SK-N-SH (cell line): ENCODE data around the gene KREMEN2. TPM values are rescaled to one million over a fixed set of nuclear protein-coding genes. Genes with fewer than 3 reads are reported as not detected.

Source experiments
- CTCF ChIA-PET: fragments of 300-600, 350-600 bp; formaldehyde crosslinking; extraction: SDS; loops from one replicate; lab custom pipeline; 2021; lab: Yijun Ruan, JAX
- POLR2A ChIA-PET: fragments of 350-600 bp; sonication (Branson Sonifier 250); formaldehyde crosslinking; extraction: SDS; loops from one replicate; lab custom pipeline; 2020; ENCODE audit warnings: antibody characterized with exemption, inconsistent platforms; lab: Yijun Ruan, JAX
- DNase-seq: peaks from one replicate; pipeline ENCODE4 v3.0.0; 2012
- H2AFZ ChIP-seq: fragments of 200-600 bp; sonication (generic); 2 replicates; pipeline ENCODE4 v1.8.1; 2016; ENCODE audit warnings: antibody characterized with exemption, mild to moderate bottlenecking, low read depth
- H3F3A ChIP-seq: fragments of 200-600 bp; sonication (generic); replicated peaks from 2 replicates; pipeline ENCODE3; 2016; ENCODE audit warnings: antibody characterized with exemption, mild to moderate bottlenecking; ENCODE audit not compliant: insufficient read depth
- H3K27ac ChIP-seq, 2 experiments: fragments of 200-500 bp in 1 of 2; fragments of 200-600 bp in 1 of 2; sonication (Bioruptor generic) in 1 of 2; sonication (generic), shearing (Covaris generic) in 1 of 2; 2 replicates each; pipeline versions ENCODE4 v1.5.1 to v1.6.1; 2014 to 2016; ENCODE audit warnings: low read depth in 2 of 2, inconsistent platforms in 1 of 2, low read length in 1 of 2, mild to moderate bottlenecking in 1 of 2, mixed read lengths in 1 of 2
- H3K27me3 ChIP-seq: fragments of 200-600 bp; sonication (generic), shearing (Covaris generic); 2 replicates; pipeline ENCODE4 v1.6.1; 2016; ENCODE audit warnings: mixed run types; ENCODE audit not compliant: insufficient read depth
- H3K36me3 ChIP-seq, 2 experiments: fragments of 200-500 bp in 1 of 2; fragments of 200-600 bp in 1 of 2; sonication (Bioruptor generic) in 1 of 2; sonication (generic) in 1 of 2; replicated peaks in 1 of 2; 2 replicates each; pipeline versions ENCODE3 to v1.5.1; 2014 to 2016; ENCODE audit warnings: low read length in 1 of 2, mild to moderate bottlenecking in 1 of 2; ENCODE audit not compliant: insufficient read depth in 2 of 2, control insufficient read depth in 1 of 2
- H3K4me1 ChIP-seq, 2 experiments: fragments of 200-500 bp in 1 of 2; fragments of 200-600 bp in 1 of 2; sonication (Bioruptor generic) in 1 of 2; sonication (generic), shearing (Covaris generic) in 1 of 2; 2 replicates each; pipeline versions ENCODE4 v1.5.1 to v1.6.1; 2014 to 2016; ENCODE audit warnings: low read depth in 1 of 2, low read length in 1 of 2, mixed run types in 1 of 2; ENCODE audit not compliant: insufficient read depth in 2 of 2, control insufficient read depth in 1 of 2
- H3K4me2 ChIP-seq: fragments of 200-600 bp; sonication (generic), shearing (Covaris generic); 2 replicates; pipeline ENCODE4 v1.6.1; 2017; ENCODE audit warnings: mixed run types
- H3K4me3 ChIP-seq, 2 experiments: fragments of 200-500 bp in 1 of 2; fragments of 200-600 bp in 1 of 2; sonication (Bioruptor generic) in 1 of 2; sonication (generic), shearing (Covaris generic) in 1 of 2; 2 replicates each; pipeline versions ENCODE4 v1.5.1 to v1.8.1; 2014 to 2016; ENCODE audit warnings: low read depth in 2 of 2, inconsistent platforms in 1 of 2, low read length in 1 of 2, mild to moderate bottlenecking in 1 of 2, mixed read lengths in 1 of 2, moderate library complexity in 1 of 2
- H3K79me2 ChIP-seq: fragments of 200-600 bp; sonication (generic); 2 replicates; pipeline ENCODE4 v1.8.1; 2017; ENCODE audit warnings: mild to moderate bottlenecking; ENCODE audit not compliant: insufficient read depth
- H3K9ac ChIP-seq: fragments of 200-600 bp; sonication (generic); 2 replicates; pipeline ENCODE4 v1.6.1; 2017; ENCODE audit warnings: mixed run types
- H3K9me2 ChIP-seq: fragments of 200-600 bp; sonication (generic); 2 replicates; pipeline ENCODE4 v1.6.1; 2017; ENCODE audit warnings: mixed run types
- H3K9me3 ChIP-seq: fragments of 200-600 bp; sonication (generic); 2 replicates; pipeline ENCODE4 v1.6.1; 2017; ENCODE audit warnings: mixed run types, mild to moderate bottlenecking, moderate library complexity
- H4K20me1 ChIP-seq: fragments of 200-600 bp; sonication (generic); 2 replicates; pipeline ENCODE4 v1.6.1; 2017; ENCODE audit warnings: mild to moderate bottlenecking, mixed run types; ENCODE audit not compliant: insufficient read depth
- CHD2 ChIP-seq: fragments of 150-350 bp; IDR thresholded peaks from 2 replicates; pipeline ENCODE4 v1.6.1; 2018; ENCODE audit warnings: low read length; ENCODE audit not compliant: partially characterized antibody
- ELF1 ChIP-seq: IDR thresholded peaks from 2 replicates; pipeline ENCODE4 v1.4.0; 2012
- EP300 ChIP-seq, 2 experiments: IDR thresholded peaks; 2 replicates each; pipeline versions ENCODE4 v1.4.0 to v1.6.1; 2012; ENCODE audit warnings: borderline replicate concordance in 1 of 2, low read depth in 1 of 2, low read length in 1 of 2
- EZH2phosphoT487 ChIP-seq: fragments of 200-600 bp; sonication (generic); IDR thresholded peaks from 2 replicates; pipeline ENCODE4 v1.6.1; 2017; ENCODE audit warnings: low read depth, mixed run types, mild to moderate bottlenecking, antibody characterized with exemption, moderate library complexity, borderline replicate concordance
- FOXM1 ChIP-seq: IDR thresholded peaks from 2 replicates; pipeline ENCODE4 v1.4.0; 2012; ENCODE audit warnings: low read depth, mild to moderate bottlenecking
- JUND ChIP-seq: IDR thresholded peaks from 2 replicates; pipeline ENCODE4 v1.4.0; 2012
- MEF2A ChIP-seq: IDR thresholded peaks from 2 replicates; pipeline ENCODE4 v1.4.0; 2012; ENCODE audit warnings: low read depth, borderline replicate concordance
- NFIC ChIP-seq: IDR thresholded peaks from 2 replicates; pipeline ENCODE4 v1.4.0; 2012; ENCODE audit warnings: borderline replicate concordance
- RAD21 ChIP-seq: IDR thresholded peaks from 2 replicates; pipeline ENCODE4 v1.6.1; 2012; ENCODE audit warnings: mild to moderate bottlenecking, low read length
- SIN3A ChIP-seq: IDR thresholded peaks from 2 replicates; pipeline ENCODE4 v1.6.1; 2012; ENCODE audit warnings: low read depth, mild to moderate bottlenecking, low read length, moderate library complexity, borderline replicate concordance
- TCF12 ChIP-seq: IDR thresholded peaks from 2 replicates; pipeline ENCODE4 v1.4.0; 2012
- TEAD4 ChIP-seq: IDR thresholded peaks from 2 replicates; pipeline ENCODE4 v1.4.0; 2012; ENCODE audit warnings: mild to moderate bottlenecking, borderline replicate concordance; ENCODE audit not compliant: insufficient read depth
- WGBS: methylation state at CpG from one replicate; pipeline ENCODE4 v1.1.6; 2017; ENCODE audit warnings: low lambda C conversion rate; 5-methylcytosine and 5-hydroxymethylcytosine counted together
- polyA plus RNA-seq, 3 experiments: library from polyadenylated mRNA; depleted of rRNA; stranded (reverse); fragments of >200 nt; gene quantifications; 2 replicates each; pipeline ENCODE4 v1.2.3, GENCODE V29; 2012
- TF ChIP-seq, protein P1 (sequence below): IDR thresholded peaks from 2 replicates; pipeline ENCODE4 v1.4.0; 2012; ENCODE audit warnings: low read depth, borderline replicate concordance
- TF ChIP-seq, protein P2 (sequence below): fragments of 200-600 bp; sonication (generic); IDR thresholded peaks from 2 replicates; pipeline ENCODE4 v1.6.1; 2017; ENCODE audit warnings: antibody characterized with exemption, mild to moderate bottlenecking, moderate library complexity
- TF ChIP-seq, protein P3 (sequence below): IDR thresholded peaks from 2 replicates; pipeline ENCODE4 v1.4.0; 2012; ENCODE audit warnings: low read depth, borderline replicate concordance
- TF ChIP-seq, protein P4 (sequence below): fragments of 150-350 bp; IDR thresholded peaks from 2 replicates; pipeline ENCODE4 v1.6.1; 2016; ENCODE audit warnings: mild to moderate bottlenecking, low read depth, low read length
- TF ChIP-seq, protein P5 (sequence below): IDR thresholded peaks from 2 replicates; pipeline ENCODE4; 2012
- TF ChIP-seq, protein P6 (sequence below): fragments of 150-350 bp; IDR thresholded peaks from 2 replicates; pipeline ENCODE4 v1.6.1; 2017; ENCODE audit warnings: antibody characterized with exemption, low read length, low read depth, borderline replicate concordance

Gene KREMEN2
- polyA plus RNA-seq, 1 of the 3 experiments (the other 2 are of a cell fraction) = 0.77 TPM

DNA sequence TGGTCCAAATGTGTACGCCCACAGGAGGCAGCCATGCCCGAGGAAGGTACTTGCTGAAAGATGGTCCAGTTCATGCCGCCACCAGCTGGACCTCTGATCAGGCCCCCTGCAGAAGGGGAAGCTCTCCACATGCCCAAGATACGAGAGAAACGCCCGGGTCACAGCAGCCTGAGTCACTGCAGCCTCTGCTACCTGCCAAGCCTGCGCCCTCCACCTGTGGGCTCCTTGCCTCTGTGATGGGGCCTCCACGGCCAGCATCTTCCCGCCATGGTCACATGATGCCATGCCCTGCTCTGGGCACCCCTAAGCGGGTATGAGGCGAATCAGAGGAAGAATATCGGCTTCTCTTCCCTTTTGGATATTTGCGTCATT, 13.7 kb upstream of the KREMEN2 start:
- Histone ChIP-seq H3K9me2 (no peaks in the 10 kb centered on the region), H3K79me2 (no peaks in the 10 kb centered on the region), H3K4me3 (no peak overlapping the region), H3F3A (no peaks in the 10 kb centered on the region), H3K4me2 (no peak overlapping the region), H3K27me3 (no peaks in the 10 kb centered on the region; the same call in 1 of the 2 replicates), H3K27ac (no peak overlapping the region), H2AFZ (no peak overlapping the region), H3K9ac (no peak overlapping the region), H3K4me1 (no peaks in the 10 kb centered on the region), H4K20me1 (no peaks in the 10 kb centered on the region), H3K9me3 (no peaks in the 10 kb centered on the region)
- POLR2A ChIA-PET = no interaction called here
- DNase-seq = no peak
- CTCF ChIA-PET = interaction anchor here (0.9 to 1.9 kb wide), 3 partner anchors 12 to 28 kb away, joined by 3 to 8 read pairs (median 7); no protein-coding TSS in a partner anchor
- TF ChIP-seq MEF2A (no peak), TCF12 (no peak), FOXM1 (no peak), ELF1 (no peak), JUND (no peak)
- TF ChIP-seq, protein P1, sequence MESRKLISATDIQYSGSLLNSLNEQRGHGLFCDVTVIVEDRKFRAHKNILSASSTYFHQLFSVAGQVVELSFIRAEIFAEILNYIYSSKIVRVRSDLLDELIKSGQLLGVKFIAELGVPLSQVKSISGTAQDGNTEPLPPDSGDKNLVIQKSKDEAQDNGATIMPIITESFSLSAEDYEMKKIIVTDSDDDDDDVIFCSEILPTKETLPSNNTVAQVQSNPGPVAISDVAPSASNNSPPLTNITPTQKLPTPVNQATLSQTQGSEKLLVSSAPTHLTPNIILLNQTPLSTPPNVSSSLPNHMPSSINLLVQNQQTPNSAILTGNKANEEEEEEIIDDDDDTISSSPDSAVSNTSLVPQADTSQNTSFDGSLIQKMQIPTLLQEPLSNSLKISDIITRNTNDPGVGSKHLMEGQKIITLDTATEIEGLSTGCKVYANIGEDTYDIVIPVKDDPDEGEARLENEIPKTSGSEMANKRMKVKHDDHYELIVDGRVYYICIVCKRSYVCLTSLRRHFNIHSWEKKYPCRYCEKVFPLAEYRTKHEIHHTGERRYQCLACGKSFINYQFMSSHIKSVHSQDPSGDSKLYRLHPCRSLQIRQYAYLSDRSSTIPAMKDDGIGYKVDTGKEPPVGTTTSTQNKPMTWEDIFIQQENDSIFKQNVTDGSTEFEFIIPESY = no peak
- TF ChIP-seq, protein P2, sequence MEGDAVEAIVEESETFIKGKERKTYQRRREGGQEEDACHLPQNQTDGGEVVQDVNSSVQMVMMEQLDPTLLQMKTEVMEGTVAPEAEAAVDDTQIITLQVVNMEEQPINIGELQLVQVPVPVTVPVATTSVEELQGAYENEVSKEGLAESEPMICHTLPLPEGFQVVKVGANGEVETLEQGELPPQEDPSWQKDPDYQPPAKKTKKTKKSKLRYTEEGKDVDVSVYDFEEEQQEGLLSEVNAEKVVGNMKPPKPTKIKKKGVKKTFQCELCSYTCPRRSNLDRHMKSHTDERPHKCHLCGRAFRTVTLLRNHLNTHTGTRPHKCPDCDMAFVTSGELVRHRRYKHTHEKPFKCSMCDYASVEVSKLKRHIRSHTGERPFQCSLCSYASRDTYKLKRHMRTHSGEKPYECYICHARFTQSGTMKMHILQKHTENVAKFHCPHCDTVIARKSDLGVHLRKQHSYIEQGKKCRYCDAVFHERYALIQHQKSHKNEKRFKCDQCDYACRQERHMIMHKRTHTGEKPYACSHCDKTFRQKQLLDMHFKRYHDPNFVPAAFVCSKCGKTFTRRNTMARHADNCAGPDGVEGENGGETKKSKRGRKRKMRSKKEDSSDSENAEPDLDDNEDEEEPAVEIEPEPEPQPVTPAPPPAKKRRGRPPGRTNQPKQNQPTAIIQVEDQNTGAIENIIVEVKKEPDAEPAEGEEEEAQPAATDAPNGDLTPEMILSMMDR = no peak
- TF ChIP-seq, protein P3, sequence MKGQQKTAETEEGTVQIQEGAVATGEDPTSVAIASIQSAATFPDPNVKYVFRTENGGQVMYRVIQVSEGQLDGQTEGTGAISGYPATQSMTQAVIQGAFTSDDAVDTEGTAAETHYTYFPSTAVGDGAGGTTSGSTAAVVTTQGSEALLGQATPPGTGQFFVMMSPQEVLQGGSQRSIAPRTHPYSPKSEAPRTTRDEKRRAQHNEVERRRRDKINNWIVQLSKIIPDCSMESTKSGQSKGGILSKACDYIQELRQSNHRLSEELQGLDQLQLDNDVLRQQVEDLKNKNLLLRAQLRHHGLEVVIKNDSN = no peak
- TF ChIP-seq, all 33 proteins: peak for 0
- 93% methylated on average over 11 of the region's 13 CpGs for WGBS
- peaks cover 0 to 10% of the 10 kb centered on the region in 2 experiments for H3K36me3 ChIP-seq

DNA sequence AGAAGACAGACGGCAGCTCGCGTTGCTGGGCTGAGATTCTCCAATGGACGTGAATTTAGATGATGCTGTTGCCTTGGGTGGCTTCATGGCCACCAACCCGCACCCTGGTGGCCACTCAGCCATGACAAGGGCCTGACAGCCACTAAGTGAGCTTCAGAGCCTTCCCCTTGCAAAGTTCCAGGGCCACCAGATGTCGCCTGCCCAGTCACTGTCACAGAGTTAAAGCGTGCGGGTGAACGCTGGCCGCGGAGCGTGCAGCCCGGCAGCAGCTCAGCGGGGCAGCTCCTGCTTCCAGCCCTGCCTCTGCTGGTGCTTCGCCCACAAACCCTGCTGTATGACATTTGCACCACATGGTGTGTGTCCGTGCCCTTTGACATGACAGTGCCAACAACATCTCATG, 13.3 kb upstream of the KREMEN2 start:
- Histone ChIP-seq H3K79me2 (no peaks in the 10 kb centered on the region), H3F3A (no peaks in the 10 kb centered on the region), H2AFZ (no peak overlapping the region), H3K4me1 (no peaks in the 10 kb centered on the region), H3K27ac (no peak overlapping the region), H3K9ac (no peak overlapping the region), H3K4me3 (no peak overlapping the region), H4K20me1 (no peaks in the 10 kb centered on the region), H3K4me2 (no peak overlapping the region), H3K27me3 (no peaks in the 10 kb centered on the region; the same call in 1 of the 2 replicates), H3K36me3 (peaks cover 0 to 10% of the 10 kb centered on the region in 2 experiments), H3K9me3 (no peaks in the 10 kb centered on the region), H3K9me2 (no peaks in the 10 kb centered on the region)
- DNase-seq = no peak
- POLR2A ChIA-PET = no interaction called here
- WGBS = 83% methylated on average over 6 of the region's 16 CpGs
- CTCF ChIA-PET = interaction anchor here (0.5 to 1.9 kb wide), 3 partner anchors 12 to 174 kb away, joined by 3 to 8 read pairs (median 7); no protein-coding TSS in a partner anchor
- TF ChIP-seq, protein P4, sequence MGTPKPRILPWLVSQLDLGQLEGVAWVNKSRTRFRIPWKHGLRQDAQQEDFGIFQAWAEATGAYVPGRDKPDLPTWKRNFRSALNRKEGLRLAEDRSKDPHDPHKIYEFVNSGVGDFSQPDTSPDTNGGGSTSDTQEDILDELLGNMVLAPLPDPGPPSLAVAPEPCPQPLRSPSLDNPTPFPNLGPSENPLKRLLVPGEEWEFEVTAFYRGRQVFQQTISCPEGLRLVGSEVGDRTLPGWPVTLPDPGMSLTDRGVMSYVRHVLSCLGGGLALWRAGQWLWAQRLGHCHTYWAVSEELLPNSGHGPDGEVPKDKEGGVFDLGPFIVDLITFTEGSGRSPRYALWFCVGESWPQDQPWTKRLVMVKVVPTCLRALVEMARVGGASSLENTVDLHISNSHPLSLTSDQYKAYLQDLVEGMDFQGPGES = no peak
- no peak for TF ChIP-seq CHD2
- TF ChIP-seq, protein P5, sequence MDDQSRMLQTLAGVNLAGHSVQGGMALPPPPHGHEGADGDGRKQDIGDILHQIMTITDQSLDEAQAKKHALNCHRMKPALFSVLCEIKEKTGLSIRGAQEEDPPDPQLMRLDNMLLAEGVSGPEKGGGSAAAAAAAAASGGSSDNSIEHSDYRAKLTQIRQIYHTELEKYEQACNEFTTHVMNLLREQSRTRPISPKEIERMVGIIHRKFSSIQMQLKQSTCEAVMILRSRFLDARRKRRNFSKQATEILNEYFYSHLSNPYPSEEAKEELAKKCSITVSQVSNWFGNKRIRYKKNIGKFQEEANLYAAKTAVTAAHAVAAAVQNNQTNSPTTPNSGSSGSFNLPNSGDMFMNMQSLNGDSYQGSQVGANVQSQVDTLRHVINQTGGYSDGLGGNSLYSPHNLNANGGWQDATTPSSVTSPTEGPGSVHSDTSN = no peak
- no peak for TF ChIP-seq RAD21
- TF ChIP-seq, protein P6, sequence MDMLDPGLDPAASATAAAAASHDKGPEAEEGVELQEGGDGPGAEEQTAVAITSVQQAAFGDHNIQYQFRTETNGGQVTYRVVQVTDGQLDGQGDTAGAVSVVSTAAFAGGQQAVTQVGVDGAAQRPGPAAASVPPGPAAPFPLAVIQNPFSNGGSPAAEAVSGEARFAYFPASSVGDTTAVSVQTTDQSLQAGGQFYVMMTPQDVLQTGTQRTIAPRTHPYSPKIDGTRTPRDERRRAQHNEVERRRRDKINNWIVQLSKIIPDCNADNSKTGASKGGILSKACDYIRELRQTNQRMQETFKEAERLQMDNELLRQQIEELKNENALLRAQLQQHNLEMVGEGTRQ = no peak
- no peak for TF ChIP-seq NFIC
- no peak for TF ChIP-seq EZH2phosphoT487
- TF ChIP-seq, protein P3 = no peak
- TF ChIP-seq MEF2A = no peak
- TF ChIP-seq EP300 (IDR thresholded peaks at IDR 0.05; ENCODE audit: borderline replicate concordance in 1 of 2, low read depth in 1 of 2, low read length in 1 of 2) = no peak
- TF ChIP-seq ELF1 = no peak
- no peak for TF ChIP-seq TEAD4
- no peak for TF ChIP-seq SIN3A
